Endothelial cell of umbilical vein (primary cell): ENCODE measurements around the gene CTH.

Experiments used
- EZH2 ChIP-seq: IDR thresholded peaks from 2 replicates; pipeline ENCODE4 v1.6.1; 2012; ENCODE audit warnings: borderline replicate concordance, low read depth, mild to moderate bottlenecking, moderate library complexity, low read length, inconsistent platforms; ENCODE audit not compliant: severe bottlenecking
- FOS ChIP-seq: IDR thresholded peaks from 2 replicates; pipeline ENCODE4 v1.6.1; 2011; ENCODE audit warnings: mild to moderate bottlenecking, low read length, moderate library complexity, borderline replicate concordance; ENCODE audit not compliant: insufficient read depth
- MYC ChIP-seq: IDR thresholded peaks from one replicate; pipeline ENCODE4 v1.6.1; 2011; ENCODE audit warnings: mild to moderate bottlenecking, low read depth, low read length
- POLR2A ChIP-seq: IDR thresholded peaks from 2 replicates; pipeline ENCODE4 v1.6.1; 2012; ENCODE audit warnings: low read depth, mild to moderate bottlenecking, control low read depth, low read length
- TF ChIP-seq, protein P1 (sequence below), 2 donors: IDR thresholded peaks; 1 replicate in 1 of 2; 2 replicates in 1 of 2; pipeline ENCODE4 v1.5.1; 2011; ENCODE audit warnings: low read length in 2 of 2, mild to moderate bottlenecking in 2 of 2, moderate library complexity in 2 of 2, control low read depth in 1 of 2, inconsistent platforms in 1 of 2, low read depth in 1 of 2; ENCODE audit not compliant: insufficient read depth in 1 of 2; ENCODE audit errors: extremely low read depth in 1 of 2
- TF ChIP-seq, protein P2 (sequence below): IDR thresholded peaks from 2 replicates; pipeline ENCODE4 v1.6.1; 2011; ENCODE audit not compliant: insufficient read depth, insufficient read length

DNA sequence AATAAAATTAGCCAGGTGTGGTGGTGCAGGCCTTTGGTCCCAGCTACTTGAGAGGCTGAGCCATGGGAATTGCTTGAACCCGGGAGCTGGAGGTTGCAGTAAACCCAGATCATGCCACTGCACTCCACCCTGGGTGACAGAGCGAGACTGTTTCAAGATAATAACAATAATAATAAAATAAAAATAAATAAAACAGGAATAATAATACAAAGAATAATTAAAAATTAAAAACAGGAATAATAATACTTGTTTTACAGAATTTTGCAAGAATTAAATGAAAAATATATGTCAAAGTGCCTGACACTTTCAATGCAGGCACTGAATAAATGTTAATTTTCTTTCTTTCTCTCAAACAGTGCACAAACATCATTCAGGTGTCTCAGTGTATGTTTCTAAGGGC lies 26.5 kb upstream of the CTH start:
- TF ChIP-seq FOS (no peak), MYC (no peak), POLR2A (no peak), EZH2 (no peak)
- TF ChIP-seq, protein P1, sequence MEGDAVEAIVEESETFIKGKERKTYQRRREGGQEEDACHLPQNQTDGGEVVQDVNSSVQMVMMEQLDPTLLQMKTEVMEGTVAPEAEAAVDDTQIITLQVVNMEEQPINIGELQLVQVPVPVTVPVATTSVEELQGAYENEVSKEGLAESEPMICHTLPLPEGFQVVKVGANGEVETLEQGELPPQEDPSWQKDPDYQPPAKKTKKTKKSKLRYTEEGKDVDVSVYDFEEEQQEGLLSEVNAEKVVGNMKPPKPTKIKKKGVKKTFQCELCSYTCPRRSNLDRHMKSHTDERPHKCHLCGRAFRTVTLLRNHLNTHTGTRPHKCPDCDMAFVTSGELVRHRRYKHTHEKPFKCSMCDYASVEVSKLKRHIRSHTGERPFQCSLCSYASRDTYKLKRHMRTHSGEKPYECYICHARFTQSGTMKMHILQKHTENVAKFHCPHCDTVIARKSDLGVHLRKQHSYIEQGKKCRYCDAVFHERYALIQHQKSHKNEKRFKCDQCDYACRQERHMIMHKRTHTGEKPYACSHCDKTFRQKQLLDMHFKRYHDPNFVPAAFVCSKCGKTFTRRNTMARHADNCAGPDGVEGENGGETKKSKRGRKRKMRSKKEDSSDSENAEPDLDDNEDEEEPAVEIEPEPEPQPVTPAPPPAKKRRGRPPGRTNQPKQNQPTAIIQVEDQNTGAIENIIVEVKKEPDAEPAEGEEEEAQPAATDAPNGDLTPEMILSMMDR (IDR thresholded peaks at IDR 0.05; ENCODE audit: extremely low read depth in 1 of 2, insufficient read depth in 1 of 2, low read depth in 1 of 2, low read length in 2 of 2) = no peak
- TF ChIP-seq, protein P2, sequence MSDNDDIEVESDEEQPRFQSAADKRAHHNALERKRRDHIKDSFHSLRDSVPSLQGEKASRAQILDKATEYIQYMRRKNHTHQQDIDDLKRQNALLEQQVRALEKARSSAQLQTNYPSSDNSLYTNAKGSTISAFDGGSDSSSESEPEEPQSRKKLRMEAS = no peak
